IPS-18c (cell line): ENCODE data around the gene LRRC75B.
"Not testable (repeated sequence)": the region's sequence is repeated elsewhere in the genome, so short reads cannot be mapped to it uniquely, and the experiment has no call there.

Experiments used
- H3K4me3 ChIP-seq: 2 replicates; pipeline ENCODE4 v1.7.0; 2013; ENCODE audit warnings: low read depth, mild to moderate bottlenecking, low read length, moderate library complexity; ENCODE audit not compliant: insufficient read depth
- H3K9me3 ChIP-seq: one replicate; pipeline ENCODE4 v1.6.1; 2013; ENCODE audit warnings: mild to moderate bottlenecking, low read length, moderate library complexity; ENCODE audit not compliant: control insufficient read depth, insufficient read depth

LRRC75B gene

DNA sequence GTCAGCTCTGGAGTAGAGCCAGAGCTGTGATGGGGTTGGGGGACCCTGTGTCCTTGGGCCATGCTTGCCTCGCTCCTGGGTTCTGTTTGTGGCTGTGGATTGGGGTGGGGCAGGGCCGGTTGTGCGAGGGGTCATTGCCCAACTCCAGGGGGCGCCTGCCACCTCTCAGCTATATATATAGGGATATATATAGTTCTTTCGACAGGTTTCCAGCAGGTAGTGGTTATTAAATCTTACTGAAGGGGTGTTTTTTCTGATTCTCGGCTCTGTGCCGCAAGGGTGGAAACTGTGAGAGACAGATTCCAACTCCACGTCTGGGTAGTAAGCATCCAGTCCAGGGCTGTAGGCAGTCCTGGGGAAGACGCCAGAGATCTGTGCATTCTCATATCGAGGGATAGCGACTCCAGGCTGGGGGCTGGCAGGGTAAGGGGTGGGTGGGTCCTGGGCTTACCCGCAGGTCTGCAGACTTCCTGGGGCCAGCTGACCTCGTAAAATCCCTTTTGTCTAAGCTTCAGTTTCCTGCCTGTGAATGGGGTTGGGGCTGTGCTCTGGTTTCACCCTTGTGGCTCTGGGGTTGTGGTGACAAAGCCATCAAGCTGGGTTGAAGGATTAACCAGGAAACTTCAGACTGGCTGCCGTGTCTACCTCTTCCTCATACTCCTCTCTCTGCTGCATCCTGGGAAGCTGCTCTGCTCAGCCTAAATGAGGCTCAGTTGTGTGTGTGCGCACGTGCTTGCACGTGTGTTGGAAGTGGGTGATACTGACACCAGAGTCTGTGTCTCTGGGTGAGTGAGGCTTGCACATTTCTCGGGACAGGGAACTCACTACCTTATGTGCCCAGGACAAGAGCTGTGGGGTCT is 11.1 kb upstream of the LRRC75B start:
- H3K9me3 ChIP-seq, H3K4me3 ChIP-seq: not testable (repeated sequence)

DNA sequence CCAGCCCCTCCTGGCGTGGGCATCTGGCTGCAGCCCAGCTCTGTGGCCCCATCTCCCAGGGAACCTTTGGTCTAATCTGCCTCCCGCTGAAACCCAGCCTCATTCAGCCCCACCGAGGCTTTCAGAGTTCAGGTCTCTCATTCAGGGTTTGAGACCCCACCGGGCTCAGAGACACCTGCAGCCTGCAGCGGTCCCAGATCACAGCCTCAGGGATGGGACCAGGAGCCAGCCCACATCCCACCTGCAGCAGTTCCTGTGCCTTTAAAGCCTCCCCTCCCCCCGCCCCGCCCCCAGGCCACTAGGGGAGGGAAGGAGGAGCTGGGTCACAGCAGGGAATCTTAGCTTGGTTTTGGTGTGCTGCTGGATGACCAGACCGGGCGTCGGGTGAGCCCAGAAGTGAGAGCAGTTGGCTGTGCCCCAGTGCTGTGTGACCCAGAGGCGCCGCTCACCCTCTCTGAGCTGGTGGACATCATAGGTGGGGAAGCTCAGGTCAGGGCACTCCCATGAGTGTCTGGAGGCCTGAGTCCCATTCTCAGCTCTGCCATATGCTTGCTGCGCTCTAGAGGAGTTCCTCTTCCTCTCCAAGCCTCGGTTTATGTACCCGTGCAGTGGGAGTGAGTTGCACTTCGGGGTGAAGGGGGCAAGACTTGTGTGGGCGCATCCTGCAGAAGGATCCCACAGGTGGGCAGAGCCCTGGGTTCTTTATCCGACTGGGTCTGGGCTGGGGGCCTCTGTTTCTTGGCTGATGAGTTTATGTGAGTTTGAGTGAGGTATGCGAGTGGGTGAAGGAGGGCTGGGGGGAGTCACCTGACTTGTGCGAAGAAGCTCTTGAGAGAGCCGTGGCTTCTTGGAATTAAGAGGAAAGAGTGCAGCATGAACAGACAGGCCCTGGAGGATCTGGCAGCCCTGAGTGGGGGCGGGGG is 10.2 kb upstream of the LRRC75B start, which contains the start of gene GGT1:
Gene GGT1 (plus strand): TSS at position 347 of the 923 bp plus-strand sequence. CDS start 7,889 bp downstream, outside the sequence.
- H3K9me3 ChIP-seq, H3K4me3 ChIP-seq: not testable (repeated sequence)

DNA sequence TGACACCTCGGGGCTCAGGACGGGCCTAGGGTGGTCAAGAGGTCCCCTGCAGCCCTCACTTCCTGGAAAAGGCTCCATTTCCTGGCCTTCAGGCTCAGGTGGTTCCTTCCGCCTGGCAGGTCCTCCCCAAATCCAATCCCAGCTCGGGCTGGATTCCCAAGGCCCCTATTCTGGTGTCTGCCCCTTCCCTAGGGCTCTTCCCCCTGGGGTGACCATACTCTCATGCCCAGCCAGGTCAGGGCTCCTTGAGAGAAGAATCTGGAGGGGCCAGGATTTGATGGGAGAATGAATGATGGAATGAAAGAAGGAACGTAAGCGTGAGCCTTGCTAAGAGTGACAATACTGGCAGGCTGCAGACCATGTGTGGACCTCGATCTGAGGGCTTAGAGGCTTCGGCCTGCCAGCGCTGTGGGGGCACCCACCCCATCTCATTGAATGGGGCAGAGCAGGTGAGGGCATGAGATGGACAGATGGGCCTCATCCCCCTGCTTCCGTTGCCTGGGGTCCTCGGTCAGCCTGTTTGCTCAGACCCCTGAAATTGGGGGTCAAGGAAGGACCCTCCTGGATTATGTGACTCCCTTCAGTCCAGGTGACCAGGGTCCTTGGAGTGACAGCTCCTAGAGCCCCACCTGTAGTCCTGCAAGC is 9.4 kb upstream of the LRRC75B start:
- H3K9me3 ChIP-seq, H3K4me3 ChIP-seq: not testable (repeated sequence)

DNA sequence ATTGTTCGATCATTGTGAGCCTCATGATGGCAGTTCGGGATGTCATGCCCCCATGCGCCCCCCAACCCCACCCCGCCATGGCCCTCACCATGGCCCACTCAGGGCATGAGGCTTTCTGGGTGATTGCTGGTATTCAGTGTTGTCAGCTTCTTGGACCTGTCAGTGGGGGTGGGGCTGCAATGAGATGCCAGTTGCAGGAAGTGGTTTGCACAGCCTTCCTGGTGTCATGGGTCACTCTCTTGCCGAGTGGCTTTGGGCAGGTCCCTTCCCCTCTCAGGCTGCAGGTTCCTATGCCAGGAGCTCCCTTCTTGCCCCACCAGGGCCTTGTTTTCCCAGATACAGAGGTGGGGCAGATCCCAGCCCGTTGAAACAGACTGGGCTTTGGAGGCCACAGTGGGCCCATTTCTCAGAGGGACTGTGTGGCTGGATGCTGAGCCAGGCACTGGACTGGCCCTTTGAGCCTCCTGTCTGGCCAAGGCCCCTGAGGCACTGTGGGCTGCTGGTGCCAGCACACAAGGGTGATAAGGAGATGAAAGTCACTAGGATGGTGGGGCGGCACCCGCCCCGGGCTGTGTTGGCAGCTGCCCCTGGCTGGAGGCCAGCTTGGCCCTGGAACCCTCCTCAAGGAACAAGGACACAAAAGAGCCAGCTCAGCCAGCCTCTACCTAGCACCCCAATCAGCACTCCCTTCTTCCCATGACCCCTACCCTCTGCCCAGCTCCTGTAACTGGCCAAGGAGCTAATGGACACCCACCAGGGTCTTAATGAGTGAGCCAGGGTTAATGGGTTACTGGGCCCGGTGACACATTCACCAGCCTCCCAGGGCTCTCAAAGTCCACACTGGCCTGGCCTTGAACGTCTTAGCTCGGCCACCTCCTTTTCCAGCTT is 8.6 kb upstream of the LRRC75B start:
- H3K4me3 ChIP-seq: no peak overlapping the region
- H3K9me3 ChIP-seq: no peaks in the 10 kb centered on the region

DNA sequence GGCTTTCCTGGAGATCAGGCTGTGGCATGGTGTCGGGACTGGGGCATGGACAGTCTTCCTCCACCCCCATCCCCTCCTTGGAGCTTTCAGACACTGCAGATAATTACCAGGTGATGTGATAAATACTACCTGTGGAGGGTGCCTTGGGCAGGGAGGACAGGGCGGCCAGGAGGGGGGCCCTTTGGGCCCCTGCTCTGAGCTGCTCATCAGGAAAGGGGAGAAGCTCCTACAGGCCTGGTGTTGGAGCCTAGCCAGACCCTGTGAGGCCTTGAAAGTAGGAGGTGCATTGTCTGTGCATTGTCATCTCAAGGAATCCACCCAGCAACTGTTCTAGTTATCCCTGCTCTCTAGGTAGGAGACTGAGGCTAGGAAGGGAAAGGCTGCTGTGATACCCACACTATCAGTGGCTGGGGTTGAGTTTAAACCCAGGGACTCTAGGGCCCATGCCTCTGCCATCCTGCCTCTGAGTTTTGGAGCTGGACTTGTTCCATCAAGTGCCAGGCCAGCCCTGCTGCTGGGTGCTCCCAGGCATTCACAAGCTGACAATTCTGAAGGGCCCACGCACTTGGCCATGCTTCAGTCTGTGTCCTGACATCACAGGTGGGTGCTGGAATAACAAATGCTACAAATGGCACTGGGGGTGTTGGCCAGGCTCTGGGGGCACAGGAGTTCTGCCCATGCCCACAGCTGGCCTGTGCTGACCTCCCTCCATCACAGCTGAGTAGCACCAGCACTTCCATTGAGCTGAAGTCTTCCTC is 7.3 kb upstream of the LRRC75B start:
- not testable (repeated sequence) for H3K9me3 ChIP-seq

DNA sequence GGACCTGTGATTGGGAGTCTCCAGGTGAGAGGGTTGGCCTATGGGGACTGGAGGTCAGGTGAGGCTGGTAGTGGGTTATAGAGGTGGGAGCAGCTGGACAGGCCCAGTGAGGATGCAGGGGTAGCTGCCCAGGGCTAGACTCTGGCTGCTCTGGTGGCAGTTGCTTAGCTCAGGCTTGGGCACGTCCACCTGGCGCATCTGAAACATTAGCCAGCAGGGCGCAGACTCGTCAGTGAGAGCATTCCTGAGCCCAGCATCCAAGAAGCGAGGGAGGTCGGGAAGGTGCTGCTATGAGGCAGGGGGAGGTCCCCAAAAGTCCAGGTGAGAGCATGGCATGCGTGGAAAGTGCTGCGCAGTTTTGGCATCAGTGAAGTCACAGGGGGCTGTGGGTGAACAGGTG is 6.6 kb upstream of the LRRC75B start:
- H3K4me3 ChIP-seq: no peak overlapping the region

More for the DNA sequence above, 7.3 kb upstream of the LRRC75B start:
- not testable (repeated sequence) for H3K4me3 ChIP-seq

DNA sequence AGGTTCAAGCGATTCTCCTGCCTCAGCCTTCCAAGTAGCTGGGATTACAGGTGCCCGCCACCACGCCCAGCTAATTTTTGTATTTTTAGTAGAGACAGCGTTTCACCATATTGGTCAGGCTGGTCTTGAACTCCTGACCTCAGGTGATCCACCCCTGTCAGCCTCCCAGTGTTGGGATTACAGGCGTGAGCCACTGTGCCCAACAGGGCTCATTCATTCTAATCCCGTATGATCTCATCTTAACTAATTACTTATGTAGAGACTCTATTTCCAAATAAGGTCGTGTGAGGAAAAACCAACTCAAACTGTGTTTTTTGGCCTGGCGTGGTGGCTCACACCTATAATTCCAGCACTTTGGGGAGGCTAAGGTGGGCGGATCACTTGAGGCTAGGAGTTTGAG is 4.2 kb upstream of the LRRC75B start:
- H3K9me3 ChIP-seq: not testable (repeated sequence)

More for the DNA sequence above, 6.6 kb upstream of the LRRC75B start:
- H3K9me3 ChIP-seq: no peaks in the 10 kb centered on the region

DNA sequence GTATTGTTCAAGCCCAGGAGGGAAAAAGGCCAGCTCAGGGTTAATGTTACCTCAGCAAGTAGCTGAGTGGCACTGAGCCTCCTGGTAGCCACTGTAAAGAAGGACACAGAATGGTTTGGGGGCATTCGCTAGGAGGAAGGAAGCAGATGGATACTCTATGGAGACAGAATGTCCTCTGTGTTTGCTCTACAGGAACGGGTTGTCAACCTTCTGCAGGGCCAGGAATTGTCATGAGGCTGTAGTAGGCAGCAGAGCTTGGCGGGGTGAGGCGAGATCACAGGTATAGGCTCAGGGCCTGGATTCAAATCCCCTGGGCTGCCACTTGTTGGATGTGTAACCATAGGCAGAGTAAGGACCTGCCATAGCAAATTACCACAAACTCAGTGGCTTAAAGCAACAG is 3.0 kb upstream of the LRRC75B start:
- Histone ChIP-seq H3K4me3 (no peak overlapping the region), H3K9me3 (no peaks in the 10 kb centered on the region)

More for the DNA sequence above, 4.2 kb upstream of the LRRC75B start:
- not testable (repeated sequence) for H3K4me3 ChIP-seq

DNA sequence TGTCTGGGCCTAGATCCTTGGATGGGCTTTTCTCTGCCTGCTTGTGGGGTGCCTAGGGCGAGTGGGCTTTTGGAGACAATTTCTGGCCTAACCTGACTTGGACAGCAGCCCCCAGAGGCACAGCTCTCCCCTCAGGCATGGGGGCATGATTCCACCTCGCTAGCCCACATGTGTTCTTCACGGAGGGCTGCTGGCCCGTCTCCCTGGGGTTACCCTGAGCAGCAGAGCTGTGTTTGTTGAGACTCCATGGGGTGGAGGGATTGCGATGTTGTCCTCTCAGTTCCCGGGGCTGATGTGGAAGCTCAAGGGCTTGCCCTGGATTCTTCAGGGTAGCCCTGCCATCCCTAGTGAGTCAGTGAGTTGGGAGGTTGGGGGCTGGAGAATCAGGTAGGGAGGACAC is 2.4 kb upstream of the LRRC75B start:
- H3K9me3 ChIP-seq: no peaks in the 10 kb centered on the region

DNA sequence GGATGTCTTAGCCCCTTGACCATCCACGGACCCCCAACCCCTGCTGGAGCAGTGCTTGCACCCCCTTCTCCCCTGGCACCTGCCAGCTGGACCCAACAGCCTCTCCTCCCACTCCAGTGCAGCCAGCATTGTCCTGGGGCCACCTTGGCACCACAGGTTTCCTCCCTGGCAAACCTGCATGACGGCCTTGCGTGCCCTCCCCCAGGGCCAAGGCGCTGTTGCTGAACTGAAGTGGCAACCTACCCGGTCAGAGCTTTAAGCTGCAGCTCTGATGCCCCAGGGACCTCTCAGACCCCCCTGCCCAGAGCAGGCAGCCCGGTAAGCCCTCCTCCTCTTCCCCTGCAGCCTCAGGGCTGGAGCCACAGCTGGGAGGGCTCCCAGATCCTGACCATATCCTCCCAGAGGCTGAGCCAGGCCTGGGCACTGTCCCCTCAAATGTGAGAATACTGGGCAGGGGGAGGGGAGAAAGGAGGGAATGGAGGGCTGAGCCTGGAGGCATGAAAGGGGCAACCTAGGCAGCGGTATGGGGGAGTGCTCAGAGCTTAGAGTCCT is 1.8 kb upstream of the LRRC75B start:
- Histone ChIP-seq H3K9me3 (no peaks in the 10 kb centered on the region), H3K4me3 (no peak overlapping the region)

More for the DNA sequence above, 2.4 kb upstream of the LRRC75B start:
- no peak overlapping the region for H3K4me3 ChIP-seq

DNA sequence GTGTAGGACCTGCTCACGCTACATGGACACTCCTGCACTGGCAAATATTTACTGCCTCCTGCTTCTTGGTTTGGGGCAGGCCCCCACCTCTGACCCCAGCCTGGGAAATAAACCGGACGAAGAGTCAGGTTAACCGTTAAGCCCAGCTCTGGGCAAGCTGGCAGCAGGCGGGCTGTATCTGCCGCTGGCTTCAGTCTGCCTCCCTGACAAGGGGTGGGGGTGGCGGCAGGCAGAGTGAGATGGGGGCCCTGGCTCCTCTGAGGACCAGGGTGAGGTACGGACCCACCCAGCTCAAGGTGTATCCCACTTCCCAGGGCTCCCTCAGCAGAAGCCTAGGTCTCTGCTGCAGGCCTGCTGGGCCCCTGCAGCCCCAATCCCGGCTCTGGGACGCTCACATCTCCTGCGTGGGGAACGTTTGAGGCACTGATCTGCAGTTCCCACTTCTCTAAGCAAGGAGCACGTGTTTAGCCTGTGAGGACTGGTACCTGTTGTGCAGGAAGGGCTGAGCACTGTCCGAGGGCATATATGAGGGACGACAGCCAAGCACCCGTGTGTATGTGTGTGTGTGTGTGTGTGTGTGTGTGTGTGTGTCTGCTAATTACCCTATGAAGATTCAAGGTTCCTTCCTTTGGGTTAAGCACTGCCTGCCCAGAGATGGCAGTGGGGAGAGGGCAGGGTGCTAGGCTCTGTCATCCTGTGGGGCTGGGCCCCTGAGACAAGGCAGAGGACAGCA is 1.1 kb upstream of the LRRC75B start:
- Histone ChIP-seq H3K4me3 (no peak overlapping the region), H3K9me3 (no peaks in the 10 kb centered on the region)

DNA sequence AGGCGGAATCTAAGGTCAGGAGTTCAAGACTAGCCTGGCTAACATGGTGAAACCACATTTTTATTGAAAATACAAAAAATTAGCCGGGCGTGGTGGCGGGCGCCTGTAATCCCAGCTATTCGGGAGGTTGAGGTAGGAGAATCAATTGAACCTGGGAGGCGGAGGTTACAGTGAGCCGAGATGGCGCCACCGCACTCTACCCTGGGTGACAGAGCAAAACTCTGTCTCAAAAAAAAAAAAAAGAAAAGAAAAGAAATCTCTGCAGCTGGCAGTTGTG is 624 bp upstream of the LRRC75B start:
- not testable (repeated sequence) for H3K9me3 ChIP-seq, H3K4me3 ChIP-seq

DNA sequence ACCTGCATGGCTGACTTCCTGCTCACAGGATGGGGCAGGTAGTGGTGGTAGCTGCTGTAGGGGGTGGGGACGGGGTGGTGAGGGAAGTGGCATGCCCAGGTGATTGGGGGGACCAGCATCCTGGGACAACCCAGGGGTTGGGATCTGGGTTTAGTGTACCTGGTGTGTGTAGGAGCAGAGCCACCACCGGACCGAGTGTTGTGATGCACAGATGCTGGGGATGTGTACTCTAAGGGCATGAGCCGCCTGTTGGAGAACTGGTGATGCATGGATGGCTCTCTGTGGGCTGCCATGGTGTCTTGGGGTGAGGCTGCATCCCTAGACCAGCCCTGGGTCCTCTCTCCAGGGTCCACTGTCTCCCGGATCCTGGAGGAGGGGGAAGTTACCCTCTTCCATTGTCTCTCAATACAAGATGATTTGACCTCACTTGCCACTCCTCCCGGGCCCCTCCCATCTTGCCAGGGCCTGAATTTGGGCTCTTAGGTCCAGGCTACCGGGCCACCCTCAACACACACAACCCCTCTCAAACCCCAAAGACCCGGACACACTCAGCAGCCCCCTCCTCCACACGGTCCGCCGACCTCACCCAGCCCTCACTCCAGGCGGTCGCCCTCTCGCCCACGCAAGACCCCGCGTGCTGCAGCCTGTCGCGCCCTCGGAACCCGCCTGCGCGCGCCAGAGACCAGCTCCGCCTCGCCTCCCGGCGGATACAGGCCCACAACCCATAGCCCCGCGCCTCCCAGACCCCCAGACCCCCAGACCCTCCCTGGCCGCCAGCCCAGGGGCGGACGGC is 619 bp downstream of the LRRC75B start:
- Histone ChIP-seq H3K4me3 (peak overlapping the region; percentile 74), H3K9me3 (no peaks in the 10 kb centered on the region)

DNA sequence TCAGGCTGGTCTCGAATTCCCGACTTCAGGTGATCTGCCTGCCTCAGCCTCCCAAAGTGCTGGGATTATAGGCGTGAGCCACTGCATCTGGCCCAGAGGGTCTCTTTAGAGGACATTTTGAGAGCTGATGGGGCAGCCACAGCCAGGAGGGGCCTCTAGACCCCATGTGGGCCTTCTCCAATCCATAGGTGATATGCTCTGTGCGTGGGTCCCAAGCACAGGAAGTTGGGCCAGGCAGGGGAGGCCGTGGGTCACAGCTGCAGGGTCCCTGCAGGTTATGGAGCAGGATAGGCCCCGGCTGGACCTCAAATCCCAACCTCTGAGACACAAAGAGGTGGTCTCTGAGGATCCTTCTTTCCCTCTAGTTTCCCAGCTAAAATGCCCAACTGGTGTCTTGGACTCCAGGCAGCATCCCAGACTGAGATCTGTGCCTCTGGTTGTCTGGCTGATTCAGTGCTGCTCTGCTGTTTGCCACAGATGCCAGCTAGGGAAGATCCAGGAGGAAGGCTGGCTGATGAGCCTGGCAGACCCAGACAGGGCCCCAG is 1.5 kb downstream of the LRRC75B start:
- H3K4me3 ChIP-seq: no peak overlapping the region
- H3K9me3 ChIP-seq: no peaks in the 10 kb centered on the region
